Muscle layer of duodenum (tissue), 2 donors: ENCODE data around the gene DCTN3.
A peak's percentile ranks its signal among the peaks of the same experiment; 100 is the strongest.
"Not testable (repeated sequence)": the region's sequence is repeated elsewhere in the genome, so short reads cannot be mapped to it uniquely, and the experiment has no call there.

Experiments
- H3K27ac ChIP-seq: one replicate; pipeline ENCODE4 v1.7.0; 2013; ENCODE audit warnings: mild to moderate bottlenecking, low read length
- H3K27me3 ChIP-seq: one replicate; pipeline ENCODE4 v1.7.0; 2013; ENCODE audit warnings: low read depth, mild to moderate bottlenecking, control low read depth, low read length
- H3K36me3 ChIP-seq, 2 donors: one replicate each; pipeline ENCODE4 v1.7.0; 2013; ENCODE audit warnings: low read length in 2 of 2, control low read depth in 1 of 2, mild to moderate bottlenecking in 1 of 2; ENCODE audit not compliant: insufficient read depth in 2 of 2, control insufficient read depth in 1 of 2
- H3K4me1 ChIP-seq, 2 donors: one replicate each; pipeline ENCODE4 v1.7.0; 2013; ENCODE audit warnings: low read length in 2 of 2, mild to moderate bottlenecking in 2 of 2, control low read depth in 1 of 2, moderate library complexity in 1 of 2; ENCODE audit not compliant: insufficient read depth in 2 of 2, control insufficient read depth in 1 of 2
- H3K4me3 ChIP-seq, 2 donors: one replicate each; pipeline ENCODE4 v1.7.0; 2013; ENCODE audit warnings: low read length in 2 of 2, low read depth in 1 of 2, mild to moderate bottlenecking in 1 of 2
- H3K9me3 ChIP-seq, 2 donors: one replicate each; pipeline ENCODE4 v1.7.0; 2013; ENCODE audit warnings: low read length in 2 of 2, control low read depth in 1 of 2, mild to moderate bottlenecking in 1 of 2; ENCODE audit not compliant: control insufficient read depth in 1 of 2
- donor health status: healthy.

Gene DCTN3

GRCh38 chr9:34644766-34645314 is 24.5 kb upstream of the DCTN3 start:
- H3K27ac ChIP-seq, result no peak overlapping the region
- no peaks in the 10 kb centered on the region for H3K9me3 ChIP-seq
- peaks cover 5 to 27% of the 10 kb centered on the region in 2 donors for H3K4me1 ChIP-seq
- no peaks in the 10 kb centered on the region for H3K27me3 ChIP-seq
- no peak overlapping the region for H3K4me3 ChIP-seq
- H3K36me3 ChIP-seq, result peaks cover 13 to 15% of the 10 kb centered on the region in 2 donors

- Histone ChIP-seq H3K27ac (no peak overlapping the region), H3K9me3 (no peaks in the 10 kb centered on the region), H3K36me3 (no peaks in the 10 kb centered on the region), H3K4me1 (peaks cover 5 to 19% of the 10 kb centered on the region in 2 donors), H3K27me3 (no peaks in the 10 kb centered on the region), H3K4me3 (no peak overlapping the region)
Observed at GRCh38 chr9:34642679-34643078, 22.4 kb upstream of the DCTN3 start.

- not testable (repeated sequence) for H3K27me3 ChIP-seq, H3K36me3 ChIP-seq, H3K9me3 ChIP-seq, H3K27ac ChIP-seq, H3K4me3 ChIP-seq
- H3K4me1 ChIP-seq, result peaks cover 5 to 22% of the 10 kb centered on the region in 2 donors
Observed at GRCh38 chr9:34639322-34639721, 19.0 kb upstream of the DCTN3 start.

GRCh38 chr9:34638138-34638445 is 17.8 kb upstream of the DCTN3 start:
- Histone ChIP-seq H3K36me3 (peaks cover 6 to 10% of the 10 kb centered on the region in 2 donors), H3K27ac (peak overlapping the region; percentile 78), H3K27me3 (no peaks in the 10 kb centered on the region), H3K4me3 (peak overlapping the region; percentile 63 to 90), H3K9me3 (no peaks in the 10 kb centered on the region), H3K4me1 (peaks cover 5 to 22% of the 10 kb centered on the region in 2 donors)

GRCh38 chr9:34637356-34638137 is 17.3 kb upstream of the DCTN3 start, which contains the start of gene SIGMAR1:
TSS of gene SIGMAR1 (minus strand) at chr9:34637787. CDS start at chr9:34637697, 90 bp downstream.
- Histone ChIP-seq H3K27ac (peak within 1 kb of the TSS; percentile 78), H3K27me3 (no peaks in the 10 kb centered on the region), H3K4me1 (peaks cover 5 to 22% of the 10 kb centered on the region in 2 donors), H3K9me3 (no peaks in the 10 kb centered on the region), H3K36me3 (peaks cover 6 to 10% of the 10 kb centered on the region in 2 donors), H3K4me3 (peak within 1 kb of the TSS; percentile 63 to 90)

- H3K4me3 ChIP-seq, result peak overlapping the region; percentile 63 to 90
- peaks cover 6 to 10% of the 10 kb centered on the region in 2 donors for H3K36me3 ChIP-seq
- peaks cover 5 to 22% of the 10 kb centered on the region in 2 donors for H3K4me1 ChIP-seq
- H3K27ac ChIP-seq, result peak overlapping the region; percentile 78
- no peaks in the 10 kb centered on the region for H3K27me3 ChIP-seq
- H3K9me3 ChIP-seq, result no peaks in the 10 kb centered on the region
Observed at GRCh38 chr9:34636791-34637355, 16.6 kb upstream of the DCTN3 start.

GRCh38 chr9:34635556-34635955 is 15.3 kb upstream of the DCTN3 start:
- Histone ChIP-seq H3K27ac (no peak overlapping the region), H3K4me3 (no peak overlapping the region), H3K9me3 (no peaks in the 10 kb centered on the region), H3K36me3 (peaks cover 6 to 10% of the 10 kb centered on the region in 2 donors), H3K4me1 (peaks cover 5 to 22% of the 10 kb centered on the region in 2 donors), H3K27me3 (no peaks in the 10 kb centered on the region)

GRCh38 chr9:34634551-34635248 is 14.4 kb upstream of the DCTN3 start:
- no peak overlapping the region for H3K27ac ChIP-seq
- H3K9me3 ChIP-seq, result no peaks in the 10 kb centered on the region
- peaks cover 6 to 10% of the 10 kb centered on the region in 2 donors for H3K36me3 ChIP-seq
- H3K4me1 ChIP-seq, result peaks cover 5 to 22% of the 10 kb centered on the region in 2 donors
- no peak overlapping the region for H3K4me3 ChIP-seq
- H3K27me3 ChIP-seq, result peaks cover under 1% of the 10 kb centered on the region

GRCh38 chr9:34633851-34634550 is 13.7 kb upstream of the DCTN3 start:
- Histone ChIP-seq H3K27me3 (peaks cover 7% of the 10 kb centered on the region), H3K27ac (no peak overlapping the region), H3K4me3 (no peak overlapping the region), H3K4me1 (peaks cover 5 to 26% of the 10 kb centered on the region in 2 donors), H3K36me3 (peaks cover 6 to 10% of the 10 kb centered on the region in 2 donors), H3K9me3 (no peaks in the 10 kb centered on the region)

GRCh38 chr9:34633166-34633565 is 12.9 kb upstream of the DCTN3 start:
- peaks cover 9 to 28% of the 10 kb centered on the region in 2 donors for H3K4me1 ChIP-seq
- no peaks in the 10 kb centered on the region for H3K9me3 ChIP-seq
- no peak overlapping the region for H3K4me3 ChIP-seq
- peaks cover 6 to 10% of the 10 kb centered on the region in 2 donors for H3K36me3 ChIP-seq
- peaks cover 13% of the 10 kb centered on the region for H3K27me3 ChIP-seq
- no peak overlapping the region for H3K27ac ChIP-seq
